Stimulated activated CD8-positive, alpha-beta memory T cell treated with anti-CD3 and anti-CD28 coated beads, Interleukin-7, amount 100 ng/mL, for 1 hour (primary cell): ENCODE measurements around the gene CEP152.

ENCODE experiments used
- DNase-seq, 2 donors: peaks; one replicate each; pipeline ENCODE4 v3.0.0-alpha.2; 2020; ENCODE audit warnings: low read depth in 2 of 2

The CEP152 gene

GRCh38 chr15:48702569-48703236 is 108.2 kb downstream of the CEP152 start:
- DNase-seq, result no peak

- no peak for DNase-seq
Observed at GRCh38 chr15:48696627-48697312, 114.1 kb downstream of the CEP152 start.

GRCh38 chr15:48695827-48696573 is 114.9 kb downstream of the CEP152 start:
- DNase-seq, result no peak

GRCh38 chr15:48695088-48695826 is 115.6 kb downstream of the CEP152 start:
- no peak for DNase-seq

- no peak for DNase-seq
Observed at GRCh38 chr15:48693484-48693883, 117.4 kb downstream of the CEP152 start.

GRCh38 chr15:48688493-48688892 is 122.4 kb downstream of the CEP152 start:
- DNase-seq, result no peak
